GM23248 (cell line): ENCODE data around the gene POPDC3.

Source experiments
- EZH2 ChIP-seq: fragments of 200-600 bp; sonication (generic); IDR thresholded peaks from 2 replicates; pipeline ENCODE4 v1.6.1; 2018; ENCODE audit warnings: antibody characterized with exemption, mild to moderate bottlenecking; ENCODE audit not compliant: insufficient read depth, poor library complexity, severe bottlenecking
- EZH2phosphoT487 ChIP-seq: fragments of 200-600 bp; sonication (generic); IDR thresholded peaks from 2 replicates; pipeline ENCODE4 v1.6.1; 2018; ENCODE audit warnings: antibody characterized with exemption, moderate library complexity, mild to moderate bottlenecking, low read depth; ENCODE audit not compliant: insufficient read depth

DNA sequence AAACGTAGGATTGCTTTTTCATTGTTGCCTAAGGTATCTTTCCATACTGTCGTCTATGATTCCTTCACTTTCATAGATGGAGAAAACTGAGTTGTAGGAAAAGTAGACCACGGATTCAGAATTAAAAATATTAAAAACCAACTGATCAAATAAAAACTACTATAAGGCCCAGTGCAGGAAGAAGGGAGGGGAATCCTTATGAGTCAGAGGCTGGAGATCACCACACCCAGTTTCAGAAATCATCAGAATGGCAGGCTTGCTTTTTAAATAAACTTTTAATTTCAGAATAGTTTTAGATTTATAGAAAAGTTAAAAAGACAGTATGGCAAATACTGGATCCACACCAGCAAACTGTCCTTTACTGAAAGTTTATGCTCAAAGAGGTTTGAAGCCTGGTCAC, 32.0 kb upstream of the POPDC3 start:
- TF ChIP-seq EZH2 (no peak), EZH2phosphoT487 (no peak)
